Type B pancreatic cell (in vitro differentiated cells): ENCODE data around the gene CEP164. TPM values are rescaled to one million over a fixed set of nuclear protein-coding genes. Genes with fewer than 3 reads are reported as not detected.

Experiments used
- DNase-seq: peaks from one replicate; pipeline ENCODE4 v3.0.0; 2021; ENCODE audit warnings: mixed read lengths; ENCODE audit not compliant: unreplicated experiment; ENCODE audit errors: extremely low spot score
- H3K27ac Mint-ChIP-seq: 2 replicates; pipeline ENCODE4 v1.8.0; 2021; ENCODE audit warnings: mild to moderate bottlenecking, mixed read lengths
- H3K27me3 Mint-ChIP-seq: 2 replicates; pipeline ENCODE4 v1.8.0; 2021; ENCODE audit warnings: mixed read lengths
- H3K36me3 Mint-ChIP-seq: 2 replicates; pipeline ENCODE4 v1.8.0; 2021; ENCODE audit warnings: mixed read lengths
- H3K4me1 Mint-ChIP-seq: one replicate; pipeline ENCODE4 v1.8.0; 2021; ENCODE audit warnings: mixed read lengths; ENCODE audit not compliant: unreplicated experiment
- H3K4me3 Mint-ChIP-seq: 2 replicates; pipeline ENCODE4 v1.8.0; 2021; ENCODE audit warnings: mild to moderate bottlenecking, mixed read lengths
- H3K9me3 Mint-ChIP-seq: 2 replicates; pipeline ENCODE4 v1.8.0; 2021; ENCODE audit warnings: mixed read lengths
- CTCF ChIP-seq: fragments of 200-600 bp; sonication (generic); conservative IDR thresholded peaks from 2 replicates; pipeline ENCODE4 v1.5.0; 2021; ENCODE audit warnings: antibody characterized with exemption, mild to moderate bottlenecking
- total RNA-seq: library from RNA; stranded (reverse); gene quantifications from 2 replicates; pipeline ENCODE4 v1.2.1, GENCODE V29; 2021; ENCODE audit warnings: low replicate concordance

Gene CEP164
- total RNA-seq, 1 donor from 2014 or later, result 42.1 TPM

GRCh38 chr11:117328375-117329010 lies 839 bp downstream of the CEP164 start:
- Mint-ChIP-seq H3K36me3 (no peaks in the 10 kb centered on the region), H3K9me3 (no peaks in the 10 kb centered on the region), H3K27ac (no peak overlapping the region), H3K4me1 (no peaks in the 10 kb centered on the region), H3K27me3 (no peaks in the 10 kb centered on the region), H3K4me3 (no peak overlapping the region)
- DNase-seq, result no peak
- no peak for TF ChIP-seq CTCF

GRCh38 chr11:117332843-117333242 lies 5.2 kb downstream of the CEP164 start:
- Mint-ChIP-seq H3K4me3 (no peak overlapping the region), H3K27me3 (no peaks in the 10 kb centered on the region), H3K36me3 (peaks cover 5% of the 10 kb centered on the region), H3K9me3 (no peaks in the 10 kb centered on the region), H3K27ac (no peak overlapping the region), H3K4me1 (peaks cover 4% of the 10 kb centered on the region)
- TF ChIP-seq CTCF, result no peak
- no peak for DNase-seq

GRCh38 chr11:117333917-117334316 lies 6.3 kb downstream of the CEP164 start:
- Mint-ChIP-seq H3K4me1 (peaks cover 4% of the 10 kb centered on the region), H3K9me3 (no peaks in the 10 kb centered on the region), H3K27ac (no peak overlapping the region), H3K27me3 (no peaks in the 10 kb centered on the region), H3K36me3 (peaks cover 7% of the 10 kb centered on the region), H3K4me3 (no peak overlapping the region)
- no peak for TF ChIP-seq CTCF
- DNase-seq, result no peak

GRCh38 chr11:117334896-117335295 lies 7.2 kb downstream of the CEP164 start:
- no peaks in the 10 kb centered on the region for H3K27me3 Mint-ChIP-seq
- H3K4me1 Mint-ChIP-seq, result peaks cover 4% of the 10 kb centered on the region
- peaks cover 7% of the 10 kb centered on the region for H3K36me3 Mint-ChIP-seq
- no peak overlapping the region for H3K4me3 Mint-ChIP-seq
- no peak overlapping the region for H3K27ac Mint-ChIP-seq
- no peak for TF ChIP-seq CTCF
- no peak for DNase-seq
- H3K9me3 Mint-ChIP-seq, result no peaks in the 10 kb centered on the region

GRCh38 chr11:117335399-117335798 lies 7.7 kb downstream of the CEP164 start:
- Mint-ChIP-seq H3K4me3 (no peak overlapping the region), H3K36me3 (peaks cover 7% of the 10 kb centered on the region), H3K27ac (no peak overlapping the region), H3K9me3 (no peaks in the 10 kb centered on the region), H3K27me3 (no peaks in the 10 kb centered on the region), H3K4me1 (peaks cover 4% of the 10 kb centered on the region)
- no peak for DNase-seq
- TF ChIP-seq CTCF, result no peak

GRCh38 chr11:117337076-117337475 lies 9.4 kb downstream of the CEP164 start:
- Mint-ChIP-seq H3K4me3 (no peak overlapping the region), H3K27me3 (no peaks in the 10 kb centered on the region), H3K4me1 (peaks cover 4% of the 10 kb centered on the region), H3K36me3 (peaks cover 7% of the 10 kb centered on the region), H3K27ac (no peak overlapping the region), H3K9me3 (no peaks in the 10 kb centered on the region)
- no peak for DNase-seq
- TF ChIP-seq CTCF, result no peak
